Activated CD4-positive, alpha-beta T cell treated with anti-CD3 and anti-CD28 coated beads for 36 hours (primary cell): Measurements from ENCODE around the gene GDF15. TPM values are rescaled to one million over a fixed set of nuclear protein-coding genes. Genes with fewer than 3 reads are reported as not detected.

Experiments used
- microRNA-seq: library from miRNA; unstranded; fragments of <30 nt; microRNA quantifications from one replicate; pipeline ENCODE4 v1.2.0, GENCODE V29; 2021; ENCODE audit warnings: borderline replicate concordance
- total RNA-seq, 2 experiments: library from RNA; stranded (reverse); gene quantifications; one replicate each; pipeline ENCODE4 v1.2.3, GENCODE V29; 2021

Gene GDF15
- total RNA-seq, 2 experiments from 2014 or later: not detected

Small RNAs within 50 kb of the gene (microRNA-seq; reads per million reads assigned to microRNA genes)
- not detected for gene MIR3189

Other genes starting within 250 kb of the GDF15 start
- 10 to 100 TPM; 18.9 to 20.2 TPM for gene PIK3R2, start 233.0 kb upstream of the GDF15 start, total RNA-seq
- gene IFI30, start 212.3 kb upstream of the GDF15 start, total RNA-seq: 10 to 100 TPM; 20.4 to 29.5 TPM
- gene MPV17L2, start 192.9 kb upstream of the GDF15 start, total RNA-seq: 1 to 10 TPM; 5.7 to 6.2 TPM
- gene RAB3A, start 182.1 kb upstream of the GDF15 start, total RNA-seq: 1 to 10 TPM; 5.6 to 8.9 TPM
- not detected for gene PDE4C, start 159.7 kb upstream of the GDF15 start, total RNA-seq
- gene IQCN, start 111.7 kb upstream of the GDF15 start, total RNA-seq: under 1 TPM; 0.40 to 0.43 TPM
- gene JUND, start 104.5 kb upstream of the GDF15 start, total RNA-seq: 100 to 1,000 TPM; 254 to 311 TPM
- 100 to 1,000 TPM; 269 to 370 TPM for gene LSM4, start 63.1 kb upstream of the GDF15 start, total RNA-seq
- 10 to 100 TPM; 20.0 to 20.9 TPM for gene PGPEP1, start 45.6 kb upstream of the GDF15 start, total RNA-seq
- gene LRRC25, start 11.5 kb downstream of the GDF15 start, total RNA-seq: not detected
- gene SSBP4, start 33.2 kb downstream of the GDF15 start, total RNA-seq: 10 to 100 TPM; 71.7 to 79.3 TPM
- gene ISYNA1, start 52.0 kb downstream of the GDF15 start, total RNA-seq: 10 to 100 TPM; 18.8 to 23.3 TPM
- 10 to 100 TPM; 20.2 to 21.4 TPM for gene ELL, start 135.9 kb downstream of the GDF15 start, total RNA-seq
- gene FKBP8, start 157.4 kb downstream of the GDF15 start, total RNA-seq: 100 to 1,000 TPM; 208 to 211 TPM
- gene KXD1, start 171.7 kb downstream of the GDF15 start, total RNA-seq: 100 to 1,000 TPM; 121 to 170 TPM
- 1,000 to 10,000 TPM; 1,703 to 2,296 TPM for gene UBA52, start 185.7 kb downstream of the GDF15 start, total RNA-seq
- gene REX1BD, start 202.6 kb downstream of the GDF15 start, total RNA-seq: 10 to 100 TPM; 47.8 to 81.3 TPM
- gene CRLF1, start 220.6 kb downstream of the GDF15 start, total RNA-seq: not detected
- gene TMEM59L, start 226.7 kb downstream of the GDF15 start, total RNA-seq: under 1 TPM in 1 of 2 experiments, not detected in 1; 0.11 TPM